Keratinocyte (primary cell): ENCODE data around the gene RBP5.

Source experiments
- EZH2 ChIP-seq: IDR thresholded peaks from one replicate; pipeline ENCODE4 v1.6.1; 2012; ENCODE audit warnings: inconsistent platforms, mild to moderate bottlenecking, low read length, moderate library complexity
- TF ChIP-seq, protein P1 (sequence below), 3 experiments: IDR thresholded peaks in 1 of 3; conservative IDR thresholded peaks in 1 of 3; optimal IDR thresholded peaks in 1 of 3; 2 replicates in 2 of 3; 3 replicates in 1 of 3; pipeline versions ENCODE3 to v1.5.1; 2011; ENCODE audit warnings: low read length in 3 of 3, mild to moderate bottlenecking in 3 of 3, moderate library complexity in 2 of 3, control low read depth in 1 of 3, inconsistent platforms in 1 of 3; ENCODE audit not compliant: insufficient read depth in 2 of 3; ENCODE audit errors: extremely low read depth in 1 of 3

DNA sequence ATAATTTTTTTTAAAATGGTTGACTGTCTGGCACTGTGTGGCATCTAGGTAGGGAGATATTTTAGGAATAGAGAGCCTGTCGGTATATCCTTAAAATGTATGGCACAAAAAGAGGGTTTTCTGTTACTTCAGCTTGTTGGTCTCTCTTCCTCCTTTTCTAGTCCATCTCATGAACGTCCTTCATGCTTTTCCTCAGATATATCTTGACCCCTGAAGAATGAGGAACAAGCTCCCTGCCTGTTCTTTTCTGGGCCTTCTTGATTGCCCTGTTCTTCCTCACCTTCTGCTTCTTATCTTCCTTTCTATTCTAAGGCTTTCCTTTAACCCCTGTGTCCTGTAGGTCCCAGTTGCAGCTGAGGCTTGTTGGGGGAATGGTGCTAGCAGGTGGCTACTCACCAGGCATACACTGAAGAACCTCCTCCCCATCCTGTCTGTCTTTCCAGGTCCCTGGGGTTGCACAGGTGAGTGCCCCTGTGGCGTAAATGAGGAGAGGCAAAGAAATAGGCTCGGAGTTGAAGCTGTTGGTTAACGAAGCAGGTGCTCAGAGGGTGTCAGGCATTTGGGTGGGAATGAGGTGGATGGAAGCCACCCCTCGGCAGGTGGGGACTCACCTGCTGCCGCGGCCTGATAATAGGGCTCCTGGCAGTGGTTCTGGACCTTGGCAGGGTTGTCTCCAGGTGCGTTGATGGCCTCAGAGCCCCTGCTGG, 29.2 kb downstream of the RBP5 start:
- TF ChIP-seq, protein P1, sequence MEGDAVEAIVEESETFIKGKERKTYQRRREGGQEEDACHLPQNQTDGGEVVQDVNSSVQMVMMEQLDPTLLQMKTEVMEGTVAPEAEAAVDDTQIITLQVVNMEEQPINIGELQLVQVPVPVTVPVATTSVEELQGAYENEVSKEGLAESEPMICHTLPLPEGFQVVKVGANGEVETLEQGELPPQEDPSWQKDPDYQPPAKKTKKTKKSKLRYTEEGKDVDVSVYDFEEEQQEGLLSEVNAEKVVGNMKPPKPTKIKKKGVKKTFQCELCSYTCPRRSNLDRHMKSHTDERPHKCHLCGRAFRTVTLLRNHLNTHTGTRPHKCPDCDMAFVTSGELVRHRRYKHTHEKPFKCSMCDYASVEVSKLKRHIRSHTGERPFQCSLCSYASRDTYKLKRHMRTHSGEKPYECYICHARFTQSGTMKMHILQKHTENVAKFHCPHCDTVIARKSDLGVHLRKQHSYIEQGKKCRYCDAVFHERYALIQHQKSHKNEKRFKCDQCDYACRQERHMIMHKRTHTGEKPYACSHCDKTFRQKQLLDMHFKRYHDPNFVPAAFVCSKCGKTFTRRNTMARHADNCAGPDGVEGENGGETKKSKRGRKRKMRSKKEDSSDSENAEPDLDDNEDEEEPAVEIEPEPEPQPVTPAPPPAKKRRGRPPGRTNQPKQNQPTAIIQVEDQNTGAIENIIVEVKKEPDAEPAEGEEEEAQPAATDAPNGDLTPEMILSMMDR (optimal IDR thresholded peaks at IDR 0.05 in 1 of 3, IDR thresholded peaks at IDR 0.05 in 1 of 3, conservative IDR thresholded peaks at IDR 0.05 in 1 of 3; ENCODE audit: extremely low read depth in 1 of 3, insufficient read depth in 2 of 3, low read length in 3 of 3): no peak
- no peak for TF ChIP-seq EZH2
